AG04449 (cell line): ENCODE measurements around the gene TNS4.

ENCODE experiments used
- CTCF ChIA-PET: fragments of 350-600 bp; formaldehyde crosslinking; extraction: SDS; loops from one replicate; lab custom pipeline; 2021; ENCODE audit warnings: antibody characterized with exemption; lab: Yijun Ruan, JAX
- POLR2A ChIA-PET: fragments of 400-600, 350-600 bp; formaldehyde crosslinking; extraction: SDS; loops from one replicate; lab custom pipeline; 2020; ENCODE audit warnings: antibody characterized with exemption, inconsistent platforms; lab: Yijun Ruan, JAX
- DNase-seq: peaks from one replicate; pipeline ENCODE4 v3.0.0-alpha.2; 2010; ENCODE audit warnings: low read depth, low spot score
- H3K4me3 ChIP-seq: 2 replicates; pipeline ENCODE4 v1.5.1; 2011; ENCODE audit warnings: low read depth, mild to moderate bottlenecking, control low read depth, low read length
- CTCF ChIP-seq: IDR thresholded peaks from one replicate; pipeline ENCODE4 v1.5.1; 2011; ENCODE audit warnings: mild to moderate bottlenecking, moderate library complexity, low read length, control low read depth, inconsistent platforms; ENCODE audit not compliant: insufficient read depth; ENCODE audit errors: missing control alignments

Gene TNS4

GRCh38 chr17:40460968-40461731 lies 40.3 kb downstream of the TNS4 start:
- ChIA-PET POLR2A (no interaction called here), CTCF (interaction anchor here (0.8 to 5.0 kb wide), 7 partner anchors 10 to 99 kb away, joined by 3 to 27 read pairs (median 7); no protein-coding TSS in a partner anchor)

GRCh38 chr17:40460604-40460967 lies 40.8 kb downstream of the TNS4 start:
- no peak for DNase-seq
- ChIA-PET CTCF (interaction anchor here (1.2 to 5.0 kb wide), 5 partner anchors 10 to 73 kb away, joined by 3 to 27 read pairs (median 9); no protein-coding TSS in a partner anchor), POLR2A (interaction anchor here (1.6 kb wide), 1 partner anchor 9 kb away, joined by 3 read pairs; no protein-coding TSS in a partner anchor)
- no peak for TF ChIP-seq CTCF
- H3K4me3 ChIP-seq, result no peak overlapping the region

More at GRCh38 chr17:40460968-40461731, 40.3 kb downstream of the TNS4 start:
- no peak overlapping the region for H3K4me3 ChIP-seq
- TF ChIP-seq CTCF, result no peak
- DNase-seq, result no peak

- no peak overlapping the region for H3K4me3 ChIP-seq
- POLR2A ChIA-PET, result interaction anchor here (0.8 to 1.6 kb wide), 2 partner anchors 9 to 27 kb away, joined by 3 read pairs; no protein-coding TSS in a partner anchor
- CTCF ChIA-PET, result interaction anchor here (1.9 to 5.0 kb wide), 3 partner anchors 10 to 73 kb away, joined by 9 to 27 read pairs (median 18); no protein-coding TSS in a partner anchor
Observed at GRCh38 chr17:40459636-40460603, 41.5 kb downstream of the TNS4 start.

GRCh38 chr17:40458851-40459482 lies 42.5 kb downstream of the TNS4 start:
- ChIA-PET POLR2A (interaction anchor here (0.8 to 2.1 kb wide), 6 partner anchors 8 to 93 kb away, joined by 3 to 13 read pairs (median 5); partner anchors contain the start of gene TOP2A), CTCF (interaction anchor here (1.4 to 5.0 kb wide), 5 partner anchors 9 to 103 kb away, joined by 3 to 27 read pairs (median 9); no protein-coding TSS in a partner anchor)
- no peak overlapping the region for H3K4me3 ChIP-seq
- no peak for TF ChIP-seq CTCF
- no peak for DNase-seq

More at GRCh38 chr17:40459636-40460603, 41.5 kb downstream of the TNS4 start:
- no peak for TF ChIP-seq CTCF
- DNase-seq, result no peak

- ChIA-PET CTCF (interaction anchor here (0.8 to 5.0 kb wide), 8 partner anchors 10 to 155 kb away, joined by 3 to 27 read pairs (median 4); no protein-coding TSS in a partner anchor), POLR2A (interaction anchor here (0.7 to 2.1 kb wide), 10 partner anchors 10 to 94 kb away, joined by 3 to 13 read pairs (median 4); partner anchors contain the start of genes IGFBP4 and TOP2A)
- peak; percentile 63 for DNase-seq
- H3K4me3 ChIP-seq, result no peak overlapping the region
- TF ChIP-seq CTCF, result no peak
Observed at GRCh38 chr17:40457964-40458791, 43.2 kb downstream of the TNS4 start.
